ENCODE measurements around the gene TRIP12.

The TRIP12 gene

DNA sequence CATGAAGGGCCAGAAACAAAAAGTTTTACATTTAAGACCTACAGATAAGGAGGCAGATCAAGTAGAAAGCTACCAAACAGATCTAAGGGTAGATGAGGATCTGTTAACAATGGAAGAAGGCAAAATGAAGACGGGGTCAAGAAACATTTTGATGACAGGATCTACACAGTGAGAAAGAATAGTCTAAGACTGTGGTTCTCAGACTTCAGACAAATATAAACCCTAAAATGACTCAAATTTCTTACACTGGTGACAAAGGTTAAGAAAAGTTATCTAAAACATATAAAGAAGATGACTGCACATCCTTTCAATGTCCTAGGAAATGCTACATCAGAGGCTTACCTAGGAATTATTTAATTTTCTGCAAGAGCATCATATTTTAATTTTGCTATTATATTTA lies 34.4 kb downstream of the TRIP12 start:
- TF ChIP-seq, protein P1, sequence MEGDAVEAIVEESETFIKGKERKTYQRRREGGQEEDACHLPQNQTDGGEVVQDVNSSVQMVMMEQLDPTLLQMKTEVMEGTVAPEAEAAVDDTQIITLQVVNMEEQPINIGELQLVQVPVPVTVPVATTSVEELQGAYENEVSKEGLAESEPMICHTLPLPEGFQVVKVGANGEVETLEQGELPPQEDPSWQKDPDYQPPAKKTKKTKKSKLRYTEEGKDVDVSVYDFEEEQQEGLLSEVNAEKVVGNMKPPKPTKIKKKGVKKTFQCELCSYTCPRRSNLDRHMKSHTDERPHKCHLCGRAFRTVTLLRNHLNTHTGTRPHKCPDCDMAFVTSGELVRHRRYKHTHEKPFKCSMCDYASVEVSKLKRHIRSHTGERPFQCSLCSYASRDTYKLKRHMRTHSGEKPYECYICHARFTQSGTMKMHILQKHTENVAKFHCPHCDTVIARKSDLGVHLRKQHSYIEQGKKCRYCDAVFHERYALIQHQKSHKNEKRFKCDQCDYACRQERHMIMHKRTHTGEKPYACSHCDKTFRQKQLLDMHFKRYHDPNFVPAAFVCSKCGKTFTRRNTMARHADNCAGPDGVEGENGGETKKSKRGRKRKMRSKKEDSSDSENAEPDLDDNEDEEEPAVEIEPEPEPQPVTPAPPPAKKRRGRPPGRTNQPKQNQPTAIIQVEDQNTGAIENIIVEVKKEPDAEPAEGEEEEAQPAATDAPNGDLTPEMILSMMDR (conservative IDR thresholded peaks at IDR 0.05; ENCODE audit: low read length) = no peak

DNA sequence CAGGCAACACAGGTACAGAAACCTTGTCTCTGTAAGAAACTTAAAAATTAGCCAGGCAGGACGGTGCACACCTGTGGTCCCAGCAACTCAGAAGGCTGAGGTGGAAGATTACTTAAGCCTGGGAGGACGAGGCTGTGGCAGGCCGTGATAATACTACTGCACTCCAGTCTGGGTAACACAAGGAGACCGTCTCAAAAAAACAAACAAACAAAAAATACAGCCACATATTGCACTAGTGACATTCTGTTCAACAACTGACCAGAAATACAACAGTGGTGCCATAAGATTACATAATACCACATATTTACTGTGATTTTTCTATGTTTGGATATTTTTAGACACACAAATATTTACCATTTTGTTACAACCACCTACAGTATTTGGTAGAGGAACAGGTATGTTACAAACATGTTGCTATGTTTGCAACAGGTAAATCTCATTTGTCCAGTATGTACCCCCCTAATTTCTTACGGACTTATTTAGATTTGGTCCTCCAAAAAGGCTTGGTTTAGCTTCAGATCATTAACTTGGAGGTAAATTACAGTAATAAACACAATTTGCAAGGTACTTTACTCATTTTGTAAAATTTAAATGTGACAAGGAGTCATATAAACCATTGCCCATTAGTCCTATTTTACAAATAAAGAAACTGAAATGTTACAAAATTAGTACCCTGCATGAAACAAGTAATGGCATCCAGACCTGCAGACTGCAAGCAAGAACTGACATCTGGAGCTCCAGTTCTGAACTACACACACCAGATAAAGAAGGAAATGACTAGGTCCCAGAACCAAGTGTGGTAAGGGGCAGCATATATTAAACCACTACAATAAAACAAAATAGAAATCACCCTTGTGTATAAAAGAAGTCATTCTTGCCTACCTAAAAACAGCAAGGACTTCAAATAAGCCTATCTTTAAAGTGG lies 36.8 kb downstream of the TRIP12 start:
- no peak for DNase-seq (ENCODE audit: low read depth)
- TF ChIP-seq, protein P1 (conservative IDR thresholded peaks at IDR 0.05; ENCODE audit: low read length) = no peak
- no peak overlapping the region for H3K4me3 ChIP-seq (ENCODE audit: low read length)

More for the DNA sequence above, 34.4 kb downstream of the TRIP12 start:
- no peak overlapping the region for H3K4me3 ChIP-seq (ENCODE audit: low read length)
- no peak for DNase-seq (ENCODE audit: low read depth)

DNA sequence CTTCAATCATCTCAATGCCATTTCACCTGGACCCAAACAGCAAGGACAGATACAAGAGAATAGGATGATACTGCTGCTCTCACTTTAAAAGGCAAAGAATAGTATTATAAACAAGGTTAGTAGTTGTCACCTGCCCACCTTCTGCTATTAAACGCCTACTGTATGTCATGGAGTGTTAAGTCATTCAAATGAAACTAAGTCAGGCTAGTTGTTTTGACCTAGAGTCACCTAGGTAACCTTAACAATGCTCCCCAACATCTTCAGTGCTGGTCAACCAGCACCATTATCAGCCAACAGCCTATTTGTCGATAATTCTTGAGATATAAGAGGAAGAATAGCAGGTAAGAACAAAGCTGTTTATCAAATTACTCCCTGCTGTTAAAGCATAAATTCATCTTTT lies 39.2 kb downstream of the TRIP12 start:
- no peak for DNase-seq (ENCODE audit: low read depth)
- TF ChIP-seq, protein P1 (conservative IDR thresholded peaks at IDR 0.05; ENCODE audit: low read length) = no peak
- no peak overlapping the region for H3K4me3 ChIP-seq (ENCODE audit: low read length)

DNA sequence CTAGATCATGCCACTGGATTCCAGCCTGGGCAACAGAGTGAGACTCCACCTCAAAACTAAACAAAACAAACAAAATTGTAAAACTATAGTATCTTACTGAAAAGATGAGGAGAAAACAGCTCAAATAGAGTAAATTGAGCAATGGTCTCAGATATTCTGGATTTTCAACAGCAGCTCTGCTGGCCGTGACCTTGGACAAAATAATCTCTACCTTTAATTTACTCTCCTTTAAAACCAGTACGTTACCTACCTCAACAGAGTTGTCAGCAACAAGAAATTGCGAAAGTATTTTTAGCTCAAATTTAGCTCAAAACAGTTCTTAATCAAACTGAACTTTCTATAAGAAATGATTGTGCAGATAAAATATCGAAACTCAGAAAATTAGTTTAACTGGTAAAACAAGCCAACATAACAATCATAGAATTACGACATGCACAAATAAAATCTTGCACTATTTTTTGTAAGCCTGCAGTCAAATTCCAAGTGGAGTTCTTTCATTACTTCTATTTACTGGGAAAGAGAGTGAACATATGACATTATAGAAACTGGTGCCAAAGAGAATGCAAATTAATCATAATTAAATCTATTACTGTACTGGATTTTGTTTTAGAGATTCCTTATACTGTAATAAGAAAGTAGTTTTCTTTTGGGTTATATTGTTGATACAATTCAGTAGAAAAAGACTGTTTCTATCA lies 40.8 kb downstream of the TRIP12 start:
- H3K4me3 ChIP-seq (ENCODE audit: low read length) = no peak overlapping the region
- no peak for DNase-seq (ENCODE audit: low read depth)
- TF ChIP-seq, protein P1 (conservative IDR thresholded peaks at IDR 0.05; ENCODE audit: low read length) = no peak

DNA sequence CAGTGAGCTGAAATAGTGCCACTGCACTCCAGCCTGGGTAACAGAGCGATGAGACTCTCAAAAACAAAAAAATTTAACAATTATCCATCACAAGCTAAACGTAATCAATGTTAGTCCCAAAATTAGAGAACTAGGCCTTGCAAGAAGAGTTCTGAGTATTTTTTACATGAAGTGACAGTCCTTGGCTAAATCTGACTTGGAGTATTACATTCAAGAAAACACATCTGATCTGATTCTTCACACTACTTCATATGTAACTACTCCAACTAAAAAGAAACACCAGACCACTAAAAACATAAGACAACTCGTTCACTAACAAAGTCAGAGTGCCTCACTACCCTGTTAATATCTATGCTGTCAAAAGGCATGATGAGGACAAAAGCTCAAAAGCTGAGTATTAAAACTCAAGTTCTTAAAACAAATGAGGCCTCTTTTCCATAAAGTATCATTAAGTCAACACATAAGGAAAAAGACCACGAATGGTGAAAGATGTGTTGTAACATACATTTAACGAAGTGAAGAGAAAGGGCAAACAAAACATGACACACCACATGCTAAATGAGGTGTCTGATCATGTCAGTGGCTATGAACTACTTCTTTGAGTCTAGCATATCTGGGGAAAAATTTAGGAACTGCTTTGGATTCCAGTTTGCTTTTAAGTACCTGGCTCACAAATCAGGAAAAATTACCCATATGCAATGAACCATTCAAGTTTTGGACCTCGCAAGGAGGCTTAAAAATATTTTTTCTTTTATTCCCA lies 42.4 kb downstream of the TRIP12 start:
- H3K4me3 ChIP-seq (ENCODE audit: low read length) = no peak overlapping the region
- DNase-seq (ENCODE audit: low read depth) = no peak
- TF ChIP-seq, protein P1 (conservative IDR thresholded peaks at IDR 0.05; ENCODE audit: low read length) = no peak

DNA sequence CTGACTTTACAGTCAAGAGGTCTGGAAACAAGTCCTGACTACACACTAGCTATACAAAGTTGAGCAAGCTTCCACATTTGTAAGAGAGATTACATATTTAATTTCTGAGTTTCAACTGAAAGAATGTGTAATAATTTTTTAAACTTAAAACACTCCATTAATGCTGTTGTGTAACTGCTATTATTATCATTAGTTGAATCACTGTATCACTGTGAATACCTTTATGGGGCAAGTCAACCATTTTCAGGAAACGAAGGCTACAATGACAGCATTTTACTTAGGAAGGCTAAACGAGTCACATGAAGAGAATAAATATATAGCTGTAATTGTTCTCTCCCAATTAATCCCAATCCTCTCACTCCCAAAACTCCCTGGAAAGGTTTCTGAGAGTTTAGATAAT lies 46.3 kb downstream of the TRIP12 start:
- no peak for DNase-seq (ENCODE audit: low read depth)
- no peak overlapping the region for H3K4me3 ChIP-seq (ENCODE audit: low read length)
- TF ChIP-seq, protein P1 (conservative IDR thresholded peaks at IDR 0.05; ENCODE audit: low read length) = no peak
